HT-29 (cell line): ENCODE data around the gene LONP2. TPM values are rescaled to one million over a fixed set of nuclear protein-coding genes. Genes with fewer than 3 reads are reported as not detected.
"Not testable (repeated sequence)": the region's sequence is repeated elsewhere in the genome, so short reads cannot be mapped to it uniquely, and the experiment has no call there.

Source experiments
- DNase-seq: peaks from one replicate; pipeline ENCODE4 v3.0.0-alpha.2; 2015; ENCODE audit warnings: low spot score
- total RNA-seq: library from RNA; depleted of rRNA; stranded (reverse); fragments of >200 nt; shearing (Covaris generic); gene quantifications from 2 replicates; pipeline ENCODE4 v1.2.3, GENCODE V29; 2014

Gene LONP2
- total RNA-seq, 1 experiment from 2014 or later: 22.2 TPM

- no peak for DNase-seq
Observed at GRCh38 chr16:48287239-48287638, 43.1 kb downstream of the LONP2 start.

GRCh38 chr16:48291303-48291702 is 47.2 kb downstream of the LONP2 start:
- no peak for DNase-seq

DNA sequence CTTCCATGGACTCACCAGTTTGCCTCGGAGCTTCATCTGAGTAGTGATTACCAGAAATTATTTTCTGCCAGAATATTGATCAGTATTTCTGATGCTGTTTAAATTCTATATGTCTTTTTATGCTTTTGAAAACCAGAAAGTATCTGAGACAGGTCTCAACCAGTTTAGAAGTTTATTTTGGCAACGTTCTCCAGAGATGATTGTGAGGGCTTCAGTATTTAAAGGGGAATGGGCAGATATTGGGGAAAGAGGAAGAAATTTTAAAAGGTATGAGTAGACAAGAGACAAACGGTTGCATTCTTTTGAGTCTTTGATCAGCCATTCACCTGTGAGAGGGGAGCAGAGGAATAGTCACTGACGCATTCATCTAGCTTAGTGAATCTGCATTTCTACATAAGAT is 47.7 kb downstream of the LONP2 start:
- DNase-seq: no peak

DNA sequence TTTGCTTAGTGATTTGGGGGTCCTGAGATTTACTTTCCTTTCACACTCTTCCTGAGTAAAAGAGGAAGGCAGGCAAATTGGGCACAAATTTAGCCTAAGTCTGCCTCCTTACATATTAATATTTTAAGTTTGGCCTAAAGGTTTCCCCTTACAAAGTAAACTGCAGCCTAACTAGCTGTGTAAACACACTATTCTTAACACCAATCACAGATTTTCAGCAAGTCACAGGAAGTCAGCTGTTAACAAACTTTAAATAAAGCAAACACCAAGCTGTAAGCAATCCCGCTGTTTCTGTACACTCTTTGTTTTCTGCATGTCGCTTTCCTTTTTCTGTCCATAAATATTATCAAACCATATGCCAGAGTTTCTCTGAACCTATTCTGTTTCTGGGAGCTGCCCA is 48.4 kb downstream of the LONP2 start:
- DNase-seq: no peak

GRCh38 chr16:48294724-48295123 is 50.6 kb downstream of the LONP2 start:
- DNase-seq: no peak

- peak; percentile 90 for DNase-seq
Observed at GRCh38 chr16:48295488-48296281, 51.6 kb downstream of the LONP2 start.

DNA sequence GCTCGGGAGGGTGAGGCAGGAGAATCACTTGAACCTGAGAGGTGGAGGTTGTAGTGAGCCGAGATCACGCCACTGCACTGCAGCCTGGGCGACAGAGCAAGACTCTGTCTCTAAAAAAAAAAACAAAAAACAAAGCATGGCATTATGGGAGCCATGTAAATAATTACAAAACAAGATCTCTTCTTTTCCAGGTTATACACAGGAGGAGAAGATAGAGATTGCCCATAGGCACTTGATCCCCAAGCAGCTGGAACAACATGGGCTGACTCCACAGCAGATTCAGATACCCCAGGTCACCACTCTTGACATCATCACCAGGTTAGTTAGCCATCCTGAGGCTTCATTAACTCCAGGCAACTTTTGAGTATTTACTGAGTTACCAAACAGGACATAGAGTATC is 55.4 kb downstream of the LONP2 start:
- DNase-seq: no peak

DNA sequence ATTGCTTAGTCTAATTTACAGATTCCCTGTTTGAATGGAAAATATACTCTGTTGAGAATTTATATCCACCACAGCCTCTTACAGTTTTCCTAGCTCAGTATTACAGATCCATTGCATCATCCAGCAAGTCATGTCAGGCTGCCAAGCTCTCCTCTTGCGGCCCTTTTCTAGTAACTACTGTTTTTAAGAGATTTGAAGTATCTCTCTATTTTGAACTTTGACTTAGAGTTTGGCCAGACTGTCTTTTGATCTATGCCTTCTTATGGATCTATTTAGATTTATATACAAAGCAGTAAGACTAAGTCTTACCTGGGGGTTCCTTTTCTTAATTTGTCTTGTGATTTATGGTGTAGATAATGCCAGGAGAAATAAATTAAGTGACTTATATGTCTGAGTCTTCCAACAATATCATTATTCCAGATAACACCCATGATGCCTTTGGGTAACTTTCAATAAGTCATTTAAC is 56.3 kb downstream of the LONP2 start:
- DNase-seq: no peak

DNA sequence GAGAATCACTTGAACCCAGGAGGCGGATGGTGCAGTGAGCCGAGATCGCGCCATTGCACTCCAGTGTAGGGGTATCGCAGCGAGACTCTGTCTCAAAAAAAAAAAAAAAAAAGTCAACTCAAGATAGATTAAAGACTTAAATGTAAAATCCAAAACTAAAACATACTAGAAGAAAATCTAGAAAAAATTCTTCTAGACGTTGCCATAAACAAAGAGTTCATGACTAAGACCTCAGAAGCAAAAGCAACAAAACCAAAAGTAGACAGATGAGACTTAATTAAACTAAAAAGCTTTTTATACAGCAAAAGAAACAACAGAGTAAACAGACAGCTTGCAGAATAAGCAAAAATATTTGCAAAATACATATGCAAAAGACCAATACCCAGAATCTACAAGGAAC is 64.4 kb downstream of the LONP2 start:
- no peak for DNase-seq

GRCh38 chr16:48310908-48311641 is 67.0 kb downstream of the LONP2 start:
- DNase-seq: no peak

- not testable (repeated sequence) for DNase-seq
Observed at GRCh38 chr16:48313905-48314304, 69.8 kb downstream of the LONP2 start.

DNA sequence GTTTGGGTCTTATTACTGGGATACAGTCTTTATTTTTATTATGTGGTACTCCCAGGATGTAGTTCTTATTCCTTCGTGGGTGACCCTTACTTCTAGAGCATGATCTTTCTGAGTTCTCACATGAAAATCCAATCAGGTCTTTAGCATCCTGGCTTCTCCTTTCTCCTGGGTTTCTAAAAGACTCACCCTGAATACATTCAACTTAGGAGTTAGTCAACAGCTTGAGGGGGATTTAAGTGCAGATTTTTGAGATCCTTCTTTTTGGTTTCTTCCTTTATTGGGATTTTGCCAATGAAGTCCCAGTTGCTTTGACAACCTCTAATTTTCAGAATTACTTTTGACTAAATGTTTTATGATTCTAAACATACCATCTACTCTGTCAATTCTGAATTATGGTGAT is 72.9 kb downstream of the LONP2 start:
- no peak for DNase-seq

GRCh38 chr16:48317614-48318315 is 73.7 kb downstream of the LONP2 start:
- DNase-seq: peak; percentile 25

- no peak for DNase-seq
Observed at GRCh38 chr16:48318630-48319029, 74.5 kb downstream of the LONP2 start.

- DNase-seq: no peak
Observed at GRCh38 chr16:48321317-48322036, 77.4 kb downstream of the LONP2 start.

- DNase-seq: no peak
Observed at GRCh38 chr16:48323783-48324775, 80.0 kb downstream of the LONP2 start.

- DNase-seq: no peak
Observed at GRCh38 chr16:48326915-48327314, 82.8 kb downstream of the LONP2 start.

DNA sequence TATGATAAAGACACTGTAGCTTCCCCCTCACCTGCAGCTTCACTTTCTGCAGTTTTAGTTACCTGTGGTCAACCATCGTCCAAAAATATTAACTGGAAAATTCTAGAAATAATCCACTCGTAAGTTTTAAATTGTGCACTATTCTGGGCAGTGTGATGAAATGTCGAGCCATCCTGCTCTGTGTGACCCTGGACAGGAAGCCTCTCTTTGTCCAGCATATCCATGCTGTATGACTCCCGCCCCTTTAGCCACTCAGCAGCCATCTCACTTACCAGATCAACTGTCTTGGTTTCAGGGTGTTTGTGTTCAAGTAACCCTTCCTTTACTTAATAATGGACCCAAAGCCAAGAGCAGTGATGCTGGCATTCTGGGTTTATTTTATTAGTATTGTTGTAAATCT is 85.0 kb downstream of the LONP2 start:
- DNase-seq: no peak

DNA sequence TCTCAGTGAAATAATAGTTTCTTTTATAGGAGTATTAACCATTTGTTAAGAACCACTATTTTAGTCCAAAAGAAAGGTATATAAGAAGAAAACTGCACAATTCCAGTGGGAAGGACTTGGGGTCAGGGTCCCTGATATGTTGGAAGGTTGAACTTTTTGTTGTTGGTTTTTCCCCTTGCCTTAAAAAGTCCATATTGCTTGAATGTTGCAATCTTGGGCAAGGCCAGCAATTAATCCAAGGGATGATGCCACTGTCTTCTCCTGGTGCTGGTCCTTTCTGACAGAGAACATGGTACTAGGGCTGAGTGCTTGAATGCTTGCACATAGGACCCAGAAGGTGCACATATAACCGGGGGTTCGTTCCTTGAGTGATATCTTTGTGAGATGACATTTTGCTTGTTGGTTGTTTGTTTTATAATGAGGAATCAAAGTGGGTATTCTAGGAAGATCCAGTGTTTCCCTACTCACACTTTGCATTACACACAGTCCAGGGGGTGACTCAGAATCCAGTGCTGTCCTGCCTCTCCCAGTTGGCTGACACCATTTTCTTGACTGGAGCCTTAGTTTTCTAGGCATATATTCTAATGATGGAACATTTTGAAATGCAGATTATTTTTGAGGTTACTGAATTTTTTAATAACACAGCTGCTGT is 86.2 kb downstream of the LONP2 start:
- no peak for DNase-seq

GRCh38 chr16:48330841-48331192 is 86.7 kb downstream of the LONP2 start:
- DNase-seq: no peak
